NCI-H1930 (cell line): ENCODE data around the gene TMEM238.
"Not testable (repeated sequence)": the region's sequence is repeated elsewhere in the genome, so short reads cannot be mapped to it uniquely, and the experiment has no call there.

ENCODE experiments used
- DNase-seq, 2 experiments: peaks; one replicate each; lab custom pipeline; 2025; lab: John Stamatoyannopoulos, UW

TMEM238 gene

DNA sequence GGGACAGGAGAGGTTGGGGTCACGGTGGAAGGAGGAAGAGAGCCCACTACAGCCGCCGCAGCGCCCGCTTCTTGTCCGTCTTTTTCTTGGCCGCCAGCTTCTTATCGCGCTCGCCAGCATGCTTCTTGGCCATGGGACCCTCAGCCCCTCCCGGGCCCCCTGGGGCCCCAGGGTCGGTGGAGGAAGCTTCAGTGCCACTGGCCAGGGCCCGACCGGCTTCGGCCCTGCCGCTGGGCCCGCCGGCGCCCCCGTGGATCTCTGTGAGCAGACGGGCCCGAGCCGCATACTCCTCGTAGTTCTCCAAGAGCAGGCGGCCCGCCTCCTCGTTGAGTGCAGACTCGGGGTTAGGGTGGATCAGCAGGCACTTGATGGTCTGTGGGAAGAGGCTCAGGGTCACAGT, 17.3 kb upstream of the TMEM238 start:
- not testable (repeated sequence) for DNase-seq

GRCh38 chr19:55400281-55401087, 16.4 kb upstream of the TMEM238 start:
- DNase-seq, result no peak

- no peak for DNase-seq
Measured at GRCh38 chr19:55398200-55398925, 14.3 kb upstream of the TMEM238 start.

- no peak for DNase-seq
Measured at GRCh38 chr19:55392820-55393761, 9.0 kb upstream of the TMEM238 start.

GRCh38 chr19:55391702-55392615, 7.9 kb upstream of the TMEM238 start:
- DNase-seq, result no peak

DNA sequence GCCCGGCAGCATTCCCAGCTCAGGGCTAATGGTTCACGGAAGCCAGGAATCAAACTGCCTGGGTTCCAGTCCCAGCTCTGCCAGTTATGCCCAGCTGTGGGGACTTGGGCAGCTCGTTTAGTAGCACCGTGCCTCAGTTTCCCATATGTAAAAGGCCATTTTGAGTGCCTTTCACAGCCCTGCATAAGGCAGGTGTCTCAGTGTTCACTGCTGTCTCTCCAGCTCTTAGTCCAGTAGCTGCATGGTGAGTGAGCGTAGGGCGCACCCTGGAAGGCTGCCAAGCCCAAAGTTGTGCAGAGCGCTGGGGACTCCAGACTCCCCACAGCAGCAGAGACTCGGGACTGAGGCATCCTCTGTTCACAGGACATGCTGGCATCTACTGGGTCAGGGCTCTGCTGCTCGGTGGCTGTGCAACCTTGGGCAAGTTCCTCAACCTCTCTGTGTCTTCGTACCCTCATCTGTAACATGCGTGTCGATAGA, 7.1 kb upstream of the TMEM238 start:
- no peak for DNase-seq

DNA sequence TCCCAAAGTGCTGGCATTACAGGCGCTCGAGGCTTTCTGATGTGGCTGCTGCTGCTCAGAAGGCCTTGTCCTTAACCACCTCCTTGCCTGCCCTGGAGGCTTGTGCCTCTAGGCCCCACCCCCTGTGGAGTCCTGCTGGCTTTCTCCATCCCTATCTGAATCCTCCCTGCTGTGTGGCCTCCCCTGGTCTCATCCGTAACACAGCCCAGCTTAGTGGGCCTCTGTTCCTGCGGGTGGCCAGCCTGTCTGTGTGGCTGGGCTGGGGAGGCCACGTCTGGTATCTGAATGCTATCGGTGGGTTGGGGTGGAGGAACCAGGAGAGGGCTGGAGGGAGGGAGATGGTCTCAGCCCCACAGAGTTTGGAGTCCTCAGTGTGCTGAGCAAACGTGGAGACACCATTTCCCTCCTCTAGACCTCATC, 6.4 kb upstream of the TMEM238 start:
- DNase-seq, result no peak

DNA sequence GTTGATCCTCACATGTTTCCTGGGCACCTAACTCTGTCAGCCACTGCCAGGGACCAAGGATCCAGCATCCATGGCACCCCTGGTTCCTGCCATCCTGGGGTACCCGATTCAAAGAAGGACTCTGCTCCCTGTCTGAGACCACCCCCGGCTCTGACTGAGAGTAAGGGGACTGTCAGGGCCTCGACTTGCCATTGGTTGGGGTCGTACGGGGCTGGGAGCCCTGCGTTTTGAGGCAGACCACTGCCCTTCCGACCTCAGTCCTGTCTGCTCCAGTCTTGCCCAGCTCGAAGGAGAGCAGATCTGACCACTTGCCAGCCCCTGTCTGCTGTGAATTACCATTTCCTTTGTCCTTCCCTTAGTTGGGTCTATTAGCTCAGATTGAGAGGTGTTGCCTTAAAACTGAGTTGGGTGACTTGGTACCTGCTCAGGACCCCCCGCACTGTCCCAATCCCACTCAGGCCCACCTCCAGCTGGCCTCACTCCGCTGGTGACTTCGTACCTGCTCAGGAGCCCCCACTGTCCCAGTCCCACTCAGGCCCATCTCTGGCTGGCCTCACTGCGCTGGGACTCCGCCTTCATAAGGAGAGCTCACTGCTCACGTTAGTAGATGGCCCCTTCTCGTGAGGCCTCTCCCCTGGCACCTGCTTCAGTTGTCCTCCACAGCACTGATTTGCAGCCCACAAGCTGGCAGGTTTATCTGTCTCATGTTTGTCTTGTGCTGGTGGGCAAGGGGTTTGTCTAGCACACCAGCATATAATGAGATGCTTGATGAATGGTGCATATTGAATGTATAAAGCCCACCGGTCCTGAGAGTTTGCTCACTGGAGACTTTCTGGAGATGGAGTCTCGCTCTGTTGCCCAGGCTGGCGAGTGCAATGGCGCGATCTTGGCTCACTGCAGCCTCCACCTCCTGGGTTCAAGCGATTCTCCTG, 5.6 kb upstream of the TMEM238 start:
- DNase-seq, result no peak

GRCh38 chr19:55387736-55388497, 3.8 kb upstream of the TMEM238 start:
- DNase-seq, result no peak

DNA sequence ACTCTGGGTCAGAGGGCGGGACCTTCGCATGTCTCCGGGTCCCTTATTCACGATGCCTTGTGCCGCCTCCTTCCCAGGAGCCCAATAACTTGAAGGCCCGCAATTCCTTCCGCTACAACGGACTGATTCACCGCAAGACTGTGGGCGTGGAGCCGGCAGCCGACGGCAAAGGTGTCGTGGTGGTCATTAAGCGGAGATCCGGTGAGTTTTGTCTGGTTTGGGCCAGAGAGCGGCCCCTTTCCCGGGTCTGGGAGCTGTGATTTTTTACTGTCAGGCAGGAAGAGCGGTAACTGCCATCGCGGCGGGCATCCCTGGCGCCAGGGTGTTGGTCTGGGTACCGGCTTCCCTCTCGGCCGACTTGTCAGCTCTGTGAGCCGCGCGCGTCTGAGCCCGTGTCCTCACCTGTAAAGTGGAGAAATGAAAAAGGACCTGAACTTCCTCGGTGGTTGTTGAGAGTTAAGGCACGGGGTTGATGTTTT, 2.4 kb upstream of the TMEM238 start:
- no peak for DNase-seq

DNA sequence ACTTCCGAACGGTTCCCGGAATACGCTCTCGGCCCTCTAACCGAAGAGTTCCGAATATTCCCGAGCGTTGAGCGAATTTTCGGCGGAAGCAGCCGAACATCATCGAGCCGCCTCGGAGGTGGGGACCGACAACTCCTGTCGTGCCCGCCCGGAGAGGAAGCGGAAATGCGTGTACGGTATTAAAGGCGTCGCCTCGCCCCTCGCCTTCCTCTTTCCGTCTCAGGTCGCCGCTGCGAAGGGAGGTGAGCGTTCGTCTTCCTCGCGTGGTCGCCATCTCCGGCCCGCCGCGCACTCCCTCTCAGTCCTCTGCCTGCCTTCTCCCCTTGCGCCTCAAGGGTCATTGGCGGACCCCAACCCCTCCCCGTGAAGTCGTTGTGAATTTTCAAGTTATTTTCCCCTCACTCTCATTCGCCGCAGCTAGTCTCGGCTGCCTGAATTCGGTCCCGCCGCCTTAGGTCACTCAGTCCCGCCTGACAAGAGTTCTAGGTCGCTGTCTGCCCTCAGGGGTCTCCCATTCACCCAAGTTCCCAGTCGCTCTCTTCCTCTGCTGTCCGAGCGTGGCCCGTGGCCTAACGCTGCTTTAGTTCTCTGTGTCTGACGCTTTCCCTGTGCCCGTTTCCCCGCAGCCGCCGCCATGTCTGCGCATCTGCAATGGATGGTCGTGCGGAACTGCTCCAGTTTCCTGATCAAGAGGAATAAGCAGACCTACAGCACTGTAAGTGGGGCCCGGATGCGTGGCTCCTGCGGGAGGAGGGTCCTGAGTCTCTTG, 1.8 kb upstream of the TMEM238 start, which contains the start of gene RPL28:
Gene RPL28, plus strand, starts transcription at position 209 of the 769 bp plus-strand sequence. Its CDS starts 426 bp downstream, at position 635.
- peak; percentile 98 to 99 for DNase-seq

DNA sequence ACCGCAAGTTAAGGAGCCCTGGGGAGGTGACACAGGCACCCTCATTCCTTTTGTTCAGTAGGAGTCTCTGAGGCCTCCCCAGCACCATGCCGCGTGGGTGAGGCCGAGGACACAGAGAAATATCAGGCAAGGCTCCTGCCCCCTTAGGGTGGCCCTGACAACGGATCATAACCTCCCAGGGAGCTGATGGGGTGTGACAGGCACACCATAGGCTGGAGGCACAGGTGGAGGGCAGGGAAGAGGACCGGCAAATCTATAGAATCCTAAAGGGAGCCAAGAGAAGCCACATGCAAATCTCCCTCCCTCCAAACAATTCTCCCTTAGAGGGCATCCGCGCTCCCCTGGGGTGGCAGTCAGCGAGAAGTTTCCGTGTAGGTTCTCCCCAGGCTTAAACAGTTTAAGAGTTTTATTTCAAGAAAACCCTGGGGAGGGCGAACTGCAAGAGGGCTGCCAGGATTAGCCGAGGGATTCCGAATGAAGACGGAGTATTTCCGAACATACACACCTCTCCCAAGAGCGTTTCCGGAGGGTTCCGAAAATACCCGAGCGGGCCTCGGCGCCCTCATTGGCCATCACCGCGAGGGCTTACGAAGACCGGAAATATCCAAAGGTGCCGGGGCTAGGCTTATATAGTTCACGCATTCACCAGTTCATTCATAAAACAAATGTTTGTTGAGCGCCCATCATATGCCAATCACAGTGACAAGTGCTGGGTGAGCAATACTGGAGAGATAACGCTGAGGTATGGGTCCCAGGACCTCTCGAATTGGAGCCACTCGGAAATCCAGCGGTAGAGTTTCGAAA, 1.0 kb upstream of the TMEM238 start:
- DNase-seq, result peak; percentile 94 to 98

DNA sequence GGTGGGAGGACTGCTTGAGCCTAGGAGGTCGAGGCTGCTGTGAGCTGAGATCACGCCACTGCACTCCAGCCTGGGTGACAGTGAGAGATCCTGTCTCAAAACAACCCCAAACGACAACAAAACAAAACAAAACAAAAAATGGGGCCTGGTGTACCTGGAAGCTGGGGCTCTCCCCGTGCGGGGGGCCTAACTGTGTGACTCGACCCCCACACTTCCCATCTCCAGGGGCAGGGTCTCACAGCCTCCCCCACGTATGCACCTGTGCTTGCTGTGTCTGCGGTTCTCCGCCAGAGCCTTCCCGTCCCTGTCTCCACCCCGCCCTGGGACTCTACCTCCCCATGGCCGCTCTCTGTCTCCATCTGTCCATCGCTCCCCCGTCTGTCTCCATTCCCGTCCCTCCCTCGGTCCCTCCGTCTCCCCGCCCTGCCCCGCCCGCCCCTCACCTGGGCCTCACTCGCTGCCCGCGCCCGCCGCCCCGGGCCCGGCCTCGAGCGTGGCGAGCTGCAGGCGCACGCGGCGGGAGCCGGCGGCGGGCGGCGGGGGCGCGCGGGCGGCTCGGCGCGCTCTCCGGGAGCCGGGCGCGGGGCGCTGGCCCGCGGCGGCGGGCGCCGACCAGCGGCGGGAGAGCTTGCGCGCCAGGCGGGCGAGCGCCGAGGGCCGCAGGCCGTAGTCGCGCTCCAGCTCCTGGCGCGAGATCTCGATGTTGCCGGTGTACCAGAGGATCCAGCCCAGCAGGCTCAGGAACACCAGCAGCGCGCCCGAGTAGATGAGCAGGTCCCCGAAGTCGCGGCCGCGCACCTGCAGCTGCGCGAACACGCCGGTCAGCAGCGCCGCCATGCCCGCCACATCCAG, 587 bp downstream of the TMEM238 start:
- peak; percentile 55 to 76 for DNase-seq

- no peak for DNase-seq
Measured at GRCh38 chr19:55382522-55383054, 1.5 kb downstream of the TMEM238 start.

GRCh38 chr19:55382013-55382412, 2.1 kb downstream of the TMEM238 start:
- DNase-seq, result no peak

DNA sequence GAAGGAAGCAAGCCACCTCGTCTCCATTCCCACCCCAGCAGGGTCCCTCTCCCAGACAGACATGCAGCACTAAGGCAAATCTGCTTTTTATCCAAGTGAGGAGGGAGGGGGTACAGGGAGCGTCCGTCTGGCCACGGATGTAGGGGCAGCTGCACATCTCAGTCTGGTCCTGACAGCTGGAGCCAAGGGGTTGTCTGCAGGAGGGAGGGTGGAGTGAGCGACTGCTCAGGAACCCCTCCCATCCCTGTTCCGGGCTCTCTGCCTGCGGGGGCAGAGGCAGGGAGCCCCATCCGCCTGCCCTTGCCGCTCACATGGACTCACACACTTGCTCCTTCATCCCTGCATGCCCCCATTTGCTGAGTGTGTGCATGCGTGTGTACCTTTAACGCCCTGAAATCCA, 4.9 kb downstream of the TMEM238 start:
- no peak for DNase-seq
